HFFc6 (cell line): ENCODE data around the gene DCTN2. TPM values are rescaled to one million over a fixed set of nuclear protein-coding genes. Genes with fewer than 3 reads are reported as not detected.
A peak's percentile ranks its signal among the peaks of the same experiment; 100 is the strongest.

Experiments
- DNase-seq: peaks from one replicate; pipeline ENCODE4 v3.0.0-alpha.2; 2018
- H3K27ac Mint-ChIP-seq: 2 replicates; pipeline ENCODE4 v1.8.0; 2020; ENCODE audit warnings: mild to moderate bottlenecking, mixed read lengths
- H3K27me3 Mint-ChIP-seq: 2 replicates; pipeline ENCODE4 v1.8.0; 2021; ENCODE audit warnings: mild to moderate bottlenecking, moderate library complexity, mixed read lengths; ENCODE audit not compliant: insufficient read depth
- H3K36me3 Mint-ChIP-seq: 2 replicates; pipeline ENCODE4 v1.8.0; 2021; ENCODE audit warnings: low read depth, mixed read lengths
- H3K4me1 Mint-ChIP-seq: 2 replicates; pipeline ENCODE4 v1.8.0; 2020; ENCODE audit warnings: low read depth, mixed read lengths
- H3K4me3 Mint-ChIP-seq: 2 replicates; pipeline ENCODE4 v1.8.0; 2020; ENCODE audit warnings: mild to moderate bottlenecking, moderate library complexity, mixed read lengths
- H3K9me3 Mint-ChIP-seq: 2 replicates; pipeline ENCODE4 v1.8.0; 2020; ENCODE audit warnings: mild to moderate bottlenecking, mixed read lengths
- CTCF ChIP-seq: fragments of 200-600 bp; sonication (generic); IDR thresholded peaks from 2 replicates; pipeline ENCODE4 v1.5.0; 2021; ENCODE audit warnings: antibody characterized with exemption, mild to moderate bottlenecking
- long read RNA-seq: library from polyadenylated mRNA; unstranded; transcript quantifications from one replicate; pipeline ENCODE4 v2.0.0, GENCODE V29; 2019
- total RNA-seq, 6 experiments: library from RNA; stranded (reverse); fragmentation: NEBNext Ultra II Directional; extraction: Animal tissue kit (Norgen Biotek cat#: 25700); gene quantifications; 2 replicates in 1 of 6; 3 replicates in 5 of 6; pipeline ENCODE4 v1.2.3, GENCODE V29; 2021

Gene DCTN2
- 100 to 1,000 TPM; 110 to 123 (median 116) TPM for total RNA-seq
- long read RNA-seq, transcript DCTN2-209 (14 exons, 2,061 nt) = major isoform, 230 of 290 reads
- long read RNA-seq, partial matches to known transcripts = 5 of 290 reads
- long read RNA-seq, other reads (novel, unspliced or antisense) = 54 of 290 reads

- Mint-ChIP-seq H3K27me3 (peaks cover 6% of the 10 kb centered on the region; the same call in 1 of the 2 replicates), H3K4me3 (peak within 1 kb of the TSS; percentile 93), H3K36me3 (peaks cover 21% of the 10 kb centered on the region), H3K9me3 (no peaks in the 10 kb centered on the region), H3K27ac (peak within 1 kb of the TSS; percentile 89), H3K4me1 (peaks cover 56% of the 10 kb centered on the region)
- peak; percentile 35 for TF ChIP-seq CTCF
- DNase-seq = peak; percentile 97
Measured at GRCh38 chr12:57546438-57547287, at the start of gene DCTN2. Gene DCTN2 (minus strand): TSS chr12:57547192. CDS start chr12:57547063, 129 bp downstream.

GRCh38 chr12:57593187-57593586 is 46.2 kb upstream of the DCTN2 start:
- no peak for DNase-seq
- TF ChIP-seq CTCF = no peak
- Mint-ChIP-seq H3K4me3 (no peak overlapping the region), H3K4me1 (peaks cover 26% of the 10 kb centered on the region), H3K27me3 (no peaks in the 10 kb centered on the region; the same call in 1 of the 2 replicates), H3K36me3 (no peaks in the 10 kb centered on the region), H3K27ac (no peak overlapping the region), H3K9me3 (no peaks in the 10 kb centered on the region)

- DNase-seq = no peak
- no peaks in the 10 kb centered on the region for H3K9me3 Mint-ChIP-seq
- peak overlapping the region; percentile 92 for H3K4me3 Mint-ChIP-seq
- no peaks in the 10 kb centered on the region for H3K36me3 Mint-ChIP-seq
- H3K27me3 Mint-ChIP-seq = no peaks in the 10 kb centered on the region; the same call in 1 of the 2 replicates
- no peak overlapping the region for H3K27ac Mint-ChIP-seq
- TF ChIP-seq CTCF = no peak
- peaks cover 26% of the 10 kb centered on the region for H3K4me1 Mint-ChIP-seq
Measured at GRCh38 chr12:57592551-57593165, 45.7 kb upstream of the DCTN2 start.

- H3K9me3 Mint-ChIP-seq = no peaks in the 10 kb centered on the region
- peak overlapping the region; percentile 92 for H3K4me3 Mint-ChIP-seq
- no peaks in the 10 kb centered on the region for H3K36me3 Mint-ChIP-seq
- H3K4me1 Mint-ChIP-seq = peaks cover 26% of the 10 kb centered on the region
- DNase-seq = no peak
- H3K27me3 Mint-ChIP-seq = no peaks in the 10 kb centered on the region; the same call in 1 of the 2 replicates
- H3K27ac Mint-ChIP-seq = peak overlapping the region; percentile 40; the same call in 1 of the 2 replicates
- TF ChIP-seq CTCF = no peak
Measured at GRCh38 chr12:57591782-57592325, 44.9 kb upstream of the DCTN2 start.
